H9 (cell line): ENCODE measurements around the gene HS3ST2. TPM values are rescaled to one million over a fixed set of nuclear protein-coding genes. Genes with fewer than 3 reads are reported as not detected.

Experiments used
- DNase-seq: peaks from one replicate; pipeline ENCODE4 v3.0.0-alpha.2; 2017
- H2AFZ ChIP-seq: one replicate; pipeline ENCODE4 v1.6.1; 2013; ENCODE audit warnings: mild to moderate bottlenecking, low read length, control low read depth, moderate library complexity
- H2AK5ac ChIP-seq: 2 replicates; pipeline ENCODE4 v1.6.1; 2013; ENCODE audit warnings: low read length, control low read depth, mixed read lengths; ENCODE audit not compliant: insufficient read length
- H2BK120ac ChIP-seq: one replicate; pipeline ENCODE4 v1.6.1; 2013; ENCODE audit warnings: low read depth, mild to moderate bottlenecking, low read length, control low read depth, inconsistent platforms; ENCODE audit not compliant: poor library complexity, severe bottlenecking
- H2BK12ac ChIP-seq: 2 replicates; pipeline ENCODE4 v1.6.1; 2013; ENCODE audit warnings: low read length, control low read depth, mixed read lengths, low read depth; ENCODE audit not compliant: insufficient read length
- H2BK15ac ChIP-seq: 2 replicates; pipeline ENCODE4 v1.6.1; 2013; ENCODE audit warnings: low read depth, low read length, control low read depth
- H2BK20ac ChIP-seq: one replicate; pipeline ENCODE4 v1.6.1; 2013; ENCODE audit warnings: low read depth, mild to moderate bottlenecking, low read length, control low read depth, inconsistent platforms; ENCODE audit not compliant: poor library complexity, severe bottlenecking
- H2BK5ac ChIP-seq: 2 replicates; pipeline ENCODE4 v1.6.1; 2013; ENCODE audit warnings: low read length, control low read depth, mixed read lengths; ENCODE audit not compliant: insufficient read length
- H3K14ac ChIP-seq: 2 replicates; pipeline ENCODE4 v1.6.1; 2013; ENCODE audit warnings: low read length, control low read depth; ENCODE audit not compliant: insufficient read depth
- H3K18ac ChIP-seq: 2 replicates; pipeline ENCODE4 v1.6.1; 2013; ENCODE audit warnings: low read depth, mild to moderate bottlenecking, mixed read lengths, low read length, control low read depth; ENCODE audit not compliant: insufficient read length
- H3K23ac ChIP-seq: 2 replicates; pipeline ENCODE4 v1.6.1; 2013; ENCODE audit warnings: low read length, control low read depth, mixed read lengths, low read depth; ENCODE audit not compliant: insufficient read length
- H3K23me2 ChIP-seq: 2 replicates; pipeline ENCODE4 v1.6.1; 2013; ENCODE audit warnings: low read depth, mild to moderate bottlenecking, mixed read lengths, low read length, control low read depth; ENCODE audit not compliant: insufficient read length, poor library complexity, severe bottlenecking
- H3K27ac ChIP-seq: 2 replicates; pipeline ENCODE4 v1.5.1; 2013; ENCODE audit warnings: low read length, control low read depth, mixed read lengths, low read depth; ENCODE audit not compliant: insufficient read length
- H3K27me3 ChIP-seq: 2 replicates; pipeline ENCODE4 v1.6.1; 2013; ENCODE audit warnings: low read length, control low read depth, inconsistent platforms; ENCODE audit not compliant: insufficient read depth
- H3K4ac ChIP-seq: 2 replicates; pipeline ENCODE4 v1.6.1; 2013; ENCODE audit warnings: low read depth, mild to moderate bottlenecking, control low read depth, inconsistent platforms, low read length, moderate library complexity
- H3K4me1 ChIP-seq: 2 replicates; pipeline ENCODE4 v1.6.1; 2013; ENCODE audit warnings: low read length, control low read depth, inconsistent platforms; ENCODE audit not compliant: insufficient read depth
- H3K4me2 ChIP-seq: 2 replicates; pipeline ENCODE4 v1.6.1; 2013; ENCODE audit warnings: low read length, control low read depth, mixed read lengths; ENCODE audit not compliant: insufficient read length, insufficient read depth
- H3K56ac ChIP-seq: 2 replicates; pipeline ENCODE4 v1.6.1; 2013; ENCODE audit warnings: low read depth, mild to moderate bottlenecking, mixed read lengths, low read length, control low read depth; ENCODE audit not compliant: insufficient read length
- H3K79me1 ChIP-seq: 2 replicates; pipeline ENCODE4 v1.6.1; 2013; ENCODE audit warnings: low read depth, mild to moderate bottlenecking, moderate library complexity, low read length, control low read depth, inconsistent platforms; ENCODE audit not compliant: insufficient read depth, poor library complexity, severe bottlenecking
- H3K79me2 ChIP-seq: 2 replicates; pipeline ENCODE4 v1.6.1; 2013; ENCODE audit warnings: low read length, control low read depth, inconsistent platforms; ENCODE audit not compliant: insufficient read depth
- H3K9ac ChIP-seq: 2 replicates; pipeline ENCODE4 v1.6.1; 2013; ENCODE audit warnings: low read length, control low read depth, mixed read lengths; ENCODE audit not compliant: insufficient read length; ENCODE audit errors: extremely low read depth
- H3K9me3 ChIP-seq: one replicate; pipeline ENCODE4 v1.6.1; 2013; ENCODE audit warnings: low read depth, low read length, inconsistent platforms; ENCODE audit not compliant: control insufficient read depth
- H3T11ph ChIP-seq: one replicate; pipeline ENCODE4 v1.6.1; 2013; ENCODE audit warnings: mild to moderate bottlenecking, low read length, control low read depth, inconsistent platforms
- H4K20me1 ChIP-seq: one replicate; pipeline ENCODE4 v1.6.1; 2013; ENCODE audit not compliant: control insufficient read depth, insufficient read length, insufficient read depth
- H4K5ac ChIP-seq: 2 replicates; pipeline ENCODE4 v1.6.1; 2013; ENCODE audit warnings: low read depth, mild to moderate bottlenecking, mixed read lengths, low read length, control low read depth; ENCODE audit not compliant: insufficient read length
- H4K8ac ChIP-seq: replicated peaks from 2 replicates; pipeline ENCODE4 v1.6.1; 2013; ENCODE audit warnings: low read length, control low read depth, mixed read lengths, low read depth; ENCODE audit not compliant: insufficient read length
- H4K91ac ChIP-seq: 2 replicates; pipeline ENCODE4 v1.6.1; 2013; ENCODE audit warnings: low read depth, mild to moderate bottlenecking, moderate library complexity, mixed read lengths, low read length, control low read depth; ENCODE audit not compliant: insufficient read length
- H3K27ac Mint-ChIP-seq, 3 experiments: 2 replicates in 2 of 3; 3 replicates in 1 of 3; pipeline ENCODE4 v1.8.0; 2020 to 2021; ENCODE audit warnings: mixed read lengths in 3 of 3, mild to moderate bottlenecking in 1 of 3, moderate library complexity in 1 of 3
- H3K27me3 Mint-ChIP-seq: 2 replicates; pipeline ENCODE4 v1.8.0; 2021; ENCODE audit warnings: low read depth, mild to moderate bottlenecking, moderate library complexity, mixed read lengths
- H3K36me3 Mint-ChIP-seq, 3 experiments: 2 replicates in 2 of 3; 3 replicates in 1 of 3; pipeline ENCODE4 v1.8.0; 2020 to 2021; ENCODE audit warnings: low read depth in 3 of 3, mixed read lengths in 3 of 3; ENCODE audit not compliant: insufficient read depth in 1 of 3
- H3K4me1 Mint-ChIP-seq, 2 experiments: 2 replicates each; pipeline ENCODE4 v1.8.0; 2020; ENCODE audit warnings: mixed read lengths in 2 of 2
- H3K4me3 Mint-ChIP-seq, 2 experiments: 2 replicates in 1 of 2; 3 replicates in 1 of 2; pipeline ENCODE4 v1.8.0; 2020 to 2021; ENCODE audit warnings: mild to moderate bottlenecking in 2 of 2, mixed read lengths in 2 of 2, moderate library complexity in 1 of 2
- H3K9me3 Mint-ChIP-seq, 2 experiments: 2 replicates in 1 of 2; 3 replicates in 1 of 2; pipeline ENCODE4 v1.8.0; 2020; ENCODE audit warnings: mild to moderate bottlenecking in 2 of 2, mixed read lengths in 2 of 2, moderate library complexity in 1 of 2
- WGBS: extraction: QIAGEN DNeasy Blood & Tissue Kit; methylation state at CpG from one replicate; pipeline ENCODE4 v1.1.7; 2013; ENCODE audit warnings: missing lambda C conversion rate, low lambda C conversion rate, mixed read lengths; ENCODE audit not compliant: insufficient read length; ENCODE audit errors: extremely low coverage; 5-methylcytosine and 5-hydroxymethylcytosine counted together
- total RNA-seq: library from RNA; stranded (reverse); gene quantifications from 2 replicates; pipeline ENCODE4 v1.2.1, GENCODE V29; 2021
- TF ChIP-seq, protein P1 (sequence below): fragments of 200-600 bp; sonication (generic); conservative IDR thresholded peaks from 3 replicates; pipeline ENCODE4 v1.8.0; 2021; ENCODE audit warnings: antibody characterized with exemption, mild to moderate bottlenecking

HS3ST2 gene
- total RNA-seq, 1 experiment from 2014 or later: 3.1 TPM

DNA sequence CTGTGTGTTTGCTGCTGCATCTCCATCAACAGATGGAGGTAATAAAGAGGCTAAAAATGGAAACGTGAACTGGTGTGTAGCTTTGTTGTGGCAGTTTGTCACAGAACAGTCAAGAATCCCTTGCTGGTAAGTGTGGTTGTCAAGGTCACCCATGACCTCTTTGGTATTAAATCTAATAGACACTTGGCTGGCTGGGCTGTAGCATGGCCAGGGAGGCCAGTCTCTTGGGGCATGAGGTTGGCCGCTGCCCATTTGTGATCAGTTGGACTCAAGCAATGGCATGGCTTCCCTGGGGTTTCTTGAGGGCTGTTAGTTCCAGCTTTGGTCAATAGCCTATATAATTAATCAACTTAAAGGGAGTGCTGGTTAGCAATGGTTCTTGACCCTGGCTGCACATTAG, 14.8 kb upstream of the HS3ST2 start:
- WGBS: no CpG with 5 or more reads among the region's 2 CpGs
- Histone ChIP-seq H4K20me1 (no peaks in the 10 kb centered on the region), H3T11ph (no peak overlapping the region), H3K18ac (no peak overlapping the region), H3K27me3 (no peaks in the 10 kb centered on the region), H2BK20ac (no peak overlapping the region), H3K23ac (no peak overlapping the region), H3K4me1 (no peaks in the 10 kb centered on the region), H3K4me2 (no peak overlapping the region), H2BK12ac (no peak overlapping the region), H4K8ac (no peak overlapping the region), H2AFZ (no peak overlapping the region), H3K79me1 (no peaks in the 10 kb centered on the region), H2BK15ac (no peak overlapping the region), H3K56ac (no peak overlapping the region), H3K79me2 (no peaks in the 10 kb centered on the region), H2AK5ac (no peak overlapping the region), H2BK120ac (no peak overlapping the region), H4K91ac (no peak overlapping the region), H3K23me2 (no peaks in the 10 kb centered on the region), H3K27ac (no peak overlapping the region), H3K4ac (no peak overlapping the region), H3K9me3 (peaks cover 8% of the 10 kb centered on the region), H3K14ac (no peak overlapping the region), H4K5ac (no peak overlapping the region), H3K9ac (no peak overlapping the region), H2BK5ac (no peak overlapping the region)
- H3K27ac Mint-ChIP-seq: no peak overlapping the region; a peak in 1 of 7 replicates
- peaks cover 5% of the 10 kb centered on the region for H3K27me3 Mint-ChIP-seq
- H3K9me3 Mint-ChIP-seq: peaks cover 7 to 11% of the 10 kb centered on the region in 2 experiments
- peaks cover 3 to 4% of the 10 kb centered on the region in 2 experiments; a peak in 3 of 4 replicates for H3K4me1 Mint-ChIP-seq
- no peak for DNase-seq
- peaks cover 5 to 13% (median 7%) of the 10 kb centered on the region in 3 experiments; a peak in 4 of 7 replicates for H3K36me3 Mint-ChIP-seq
- TF ChIP-seq, protein P1, sequence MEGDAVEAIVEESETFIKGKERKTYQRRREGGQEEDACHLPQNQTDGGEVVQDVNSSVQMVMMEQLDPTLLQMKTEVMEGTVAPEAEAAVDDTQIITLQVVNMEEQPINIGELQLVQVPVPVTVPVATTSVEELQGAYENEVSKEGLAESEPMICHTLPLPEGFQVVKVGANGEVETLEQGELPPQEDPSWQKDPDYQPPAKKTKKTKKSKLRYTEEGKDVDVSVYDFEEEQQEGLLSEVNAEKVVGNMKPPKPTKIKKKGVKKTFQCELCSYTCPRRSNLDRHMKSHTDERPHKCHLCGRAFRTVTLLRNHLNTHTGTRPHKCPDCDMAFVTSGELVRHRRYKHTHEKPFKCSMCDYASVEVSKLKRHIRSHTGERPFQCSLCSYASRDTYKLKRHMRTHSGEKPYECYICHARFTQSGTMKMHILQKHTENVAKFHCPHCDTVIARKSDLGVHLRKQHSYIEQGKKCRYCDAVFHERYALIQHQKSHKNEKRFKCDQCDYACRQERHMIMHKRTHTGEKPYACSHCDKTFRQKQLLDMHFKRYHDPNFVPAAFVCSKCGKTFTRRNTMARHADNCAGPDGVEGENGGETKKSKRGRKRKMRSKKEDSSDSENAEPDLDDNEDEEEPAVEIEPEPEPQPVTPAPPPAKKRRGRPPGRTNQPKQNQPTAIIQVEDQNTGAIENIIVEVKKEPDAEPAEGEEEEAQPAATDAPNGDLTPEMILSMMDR: no peak
- no peak overlapping the region for H3K4me3 Mint-ChIP-seq
